GM12878 (cell line): ENCODE results near the gene RHOF. TPM values are rescaled to one million over a fixed set of nuclear protein-coding genes. Genes with fewer than 3 reads are reported as not detected.

Source experiments
- ATAC-seq: fragments of 200-7000 bp; cut with Tn5 transposase; 3 replicates; pipeline ENCODE4 v1.9.1; 2020; ENCODE audit warnings: mild to moderate bottlenecking, moderate library complexity
- BruUV-seq: library from RNA; stranded (reverse); fragments of 400-500 nt; replicated peaks from 2 replicates; lab custom pipeline; 2021; lab: Mats Ljungman, UMichigan
- CTCF ChIA-PET: fragments of 300-600 bp; sonication (Branson Sonifier 250); formaldehyde crosslinking; extraction: SDS; loops from one replicate; lab custom pipeline; 2021; ENCODE audit warnings: inconsistent platforms; lab: Yijun Ruan, JAX
- POLR2A ChIA-PET: fragments of 350-600 bp; formaldehyde crosslinking; extraction: SDS; loops from one replicate; lab custom pipeline; 2021; ENCODE audit warnings: inconsistent platforms; lab: Charles Lee
- RAD21 ChIA-PET: fragments of 300-600 bp; sonication (Branson Sonifier 250); formaldehyde crosslinking; loops from one replicate; lab custom pipeline; 2023; ENCODE audit warnings: antibody characterized with exemption; ENCODE audit not compliant: unreplicated experiment; lab: Charles Lee
- SMC1A ChIA-PET: fragments of 300-600 bp; sonication (Branson Sonifier 250); formaldehyde crosslinking; loops from one replicate; lab custom pipeline; 2023; ENCODE audit not compliant: unreplicated experiment, uncharacterized antibody; lab: Charles Lee
- DNase-seq: peaks from one replicate; pipeline ENCODE4 v3.0.0-alpha.2; 2011; ENCODE audit warnings: low read depth, low spot score
- FAIRE-seq: peaks from 3 replicates; lab custom pipeline; 2011; peaks lifted over from hg19 to GRCh38; lab: Jason Lieb, UNC
- H2AFZ ChIP-seq: 2 replicates; pipeline ENCODE4 v1.6.0; 2011; ENCODE audit warnings: low read depth, low read length, control low read depth; ENCODE audit not compliant: control insufficient read depth
- H3K27ac ChIP-seq: 2 replicates; pipeline ENCODE4 v1.5.1; 2011; ENCODE audit warnings: control low read depth; ENCODE audit not compliant: control insufficient read depth, insufficient read depth
- H3K27me3 ChIP-seq, 2 experiments: replicated peaks in 1 of 2; 2 replicates each; pipeline versions ENCODE4 v1.6.0 to v1.6.1; 2011; ENCODE audit warnings: low read length in 1 of 2; ENCODE audit not compliant: control insufficient read depth in 2 of 2, insufficient read depth in 2 of 2
- H3K36me3 ChIP-seq, 2 experiments: 2 replicates each; pipeline ENCODE4 v1.5.1; 2011; ENCODE audit warnings: low read length in 1 of 2; ENCODE audit not compliant: control insufficient read depth in 2 of 2, insufficient read depth in 2 of 2
- H3K4me1 ChIP-seq: 2 replicates; pipeline ENCODE4 v1.6.1; 2011; ENCODE audit warnings: mild to moderate bottlenecking, low read length, moderate library complexity, mixed read lengths; ENCODE audit not compliant: control insufficient read depth, insufficient read depth
- H3K4me2 ChIP-seq: 2 replicates; pipeline ENCODE4 v1.6.0; 2011; ENCODE audit warnings: control low read depth; ENCODE audit not compliant: control insufficient read depth, insufficient read depth
- H3K4me3 ChIP-seq: fragments of 200-600 bp; sonication (generic); 2 replicates; pipeline ENCODE4 v1.5.1; 2016
- H3K79me2 ChIP-seq: 2 replicates; pipeline ENCODE4 v1.6.0; 2011; ENCODE audit warnings: low read length; ENCODE audit not compliant: control insufficient read depth, insufficient read depth
- H3K9ac ChIP-seq: 2 replicates; pipeline ENCODE4 v1.8.0; 2011; ENCODE audit warnings: low read length, control low read depth, mixed read lengths; ENCODE audit not compliant: control insufficient read depth, insufficient read depth
- H3K9me3 ChIP-seq: replicated peaks from 3 replicates; pipeline ENCODE4 v1.5.1; 2011; ENCODE audit warnings: mild to moderate bottlenecking, low read length; ENCODE audit not compliant: control insufficient read depth, insufficient read depth
- H4K20me1 ChIP-seq: 2 replicates; pipeline ENCODE4 v1.6.0; 2011; ENCODE audit not compliant: control insufficient read depth, insufficient read depth
- BCL11A ChIP-seq: IDR thresholded peaks from 2 replicates; pipeline ENCODE4 v1.6.1; 2011; ENCODE audit warnings: low read depth, low read length
- CHD4 ChIP-seq: fragments of 200-600 bp; sonication (generic); IDR thresholded peaks from 2 replicates; pipeline ENCODE4 v1.6.1; 2016; ENCODE audit warnings: mild to moderate bottlenecking
- DPF2 ChIP-seq: fragments of 450-650 bp; IDR thresholded peaks from 2 replicates; pipeline ENCODE4 v1.6.1; 2017; ENCODE audit warnings: mild to moderate bottlenecking
- MTA2 ChIP-seq: fragments of 450-650 bp; IDR thresholded peaks from 2 replicates; pipeline ENCODE4 v1.6.1; 2016; ENCODE audit warnings: low read depth, mild to moderate bottlenecking, moderate library complexity
- NBN ChIP-seq: fragments of 450-650 bp; IDR thresholded peaks from 2 replicates; pipeline ENCODE4 v1.6.1; 2016
- NR2C1 ChIP-seq: fragments of 450-650 bp; IDR thresholded peaks from 2 replicates; pipeline ENCODE4 v1.6.1; 2017; ENCODE audit warnings: antibody characterized with exemption, mild to moderate bottlenecking, moderate library complexity
- PAX5 ChIP-seq: IDR thresholded peaks from 2 replicates; pipeline ENCODE4 v1.6.1; 2011; ENCODE audit warnings: low read depth, low read length, borderline replicate concordance
- RAD51 ChIP-seq: fragments of 450-650 bp; IDR thresholded peaks from 2 replicates; pipeline ENCODE4 v1.6.1; 2016; ENCODE audit warnings: moderate library complexity, mild to moderate bottlenecking, inconsistent platforms
- RB1 ChIP-seq: fragments of 450-650 bp; formaldehyde crosslinking; IDR thresholded peaks from 2 replicates; pipeline ENCODE4 v1.6.1; 2017; ENCODE audit warnings: mild to moderate bottlenecking, borderline replicate concordance
- RFX5 ChIP-seq: IDR thresholded peaks from 2 replicates; pipeline ENCODE4 v1.6.1; 2011; ENCODE audit warnings: low read depth, low read length, improper control_type of control experiment
- ZNF274 ChIP-seq: IDR thresholded peaks from one replicate; pipeline ENCODE4 v1.8.0; 2011; ENCODE audit not compliant: insufficient read length, insufficient read depth
- WGBS: methylation state at CpG from one replicate; pipeline ENCODE4 v1.1.6; 2016; ENCODE audit warnings: low lambda C conversion rate; ENCODE audit not compliant: insufficient replicate concordance, insufficient coverage; ENCODE audit errors: missing lambda C conversion rate; 5-methylcytosine and 5-hydroxymethylcytosine counted together
- in situ Hi-C: fragments of 300-500 bp; cut with MboI; formaldehyde crosslinking; loops from 9 replicates; pipeline ENCODE4 v1.14.3; 2018; ENCODE audit warnings: mixed read lengths
- intact Hi-C: fragments of 100-400 bp; cut with micrococcal nuclease; formaldehyde crosslinking; loops from one replicate; pipeline ENCODE4 v1.14.2; 2022; ENCODE audit not compliant: unreplicated experiment
- polyA plus RNA-seq, 11 experiments: library from polyadenylated mRNA; depleted of rRNA in 4 of 11; unstranded in 6 of 11; stranded (reverse) in 5 of 11; fragments of >200 nt; fragmentation: Nextera tagmentation in 4 of 11; fragmentation: Illumina TruSeq in 1 of 11; extraction: Ambion mirVana in 4 of 11; extraction: Trizol in 1 of 11; gene quantifications; 1 replicate in 1 of 11; 2 replicates in 10 of 11; pipeline versions ENCODE4 v1.2.1 to v1.2.3, GENCODE V29; 2011 to 2016; ENCODE audit warnings: inconsistent platforms in 2 of 11, missing spikeins in 2 of 11, low read depth in 1 of 11
- total RNA-seq, 4 experiments: library from RNA; depleted of rRNA in 3 of 4; stranded (reverse); fragments of >200 nt in 3 of 4; fragmentation: Illumina TruSeq in 1 of 4; extraction: Trizol in 1 of 4; gene quantifications; 2 replicates each; pipeline versions ENCODE4 v1.2.1 to v1.2.3, GENCODE V29; 2013 to 2021
- TF ChIP-seq, protein P1 (sequence below): fragments of 450-650 bp; IDR thresholded peaks from 2 replicates; pipeline ENCODE4 v1.6.1; 2017; ENCODE audit warnings: mild to moderate bottlenecking, low read depth, inconsistent platforms; ENCODE audit not compliant: poor library complexity, severe bottlenecking

The RHOF gene
- total and polyA plus RNA-seq, 10 of the 15 experiments (the other 5 are each of a cell fraction or from before 2014, with no cell fraction given) = 6.1 to 78.7 (median 39.7) TPM

DNA sequence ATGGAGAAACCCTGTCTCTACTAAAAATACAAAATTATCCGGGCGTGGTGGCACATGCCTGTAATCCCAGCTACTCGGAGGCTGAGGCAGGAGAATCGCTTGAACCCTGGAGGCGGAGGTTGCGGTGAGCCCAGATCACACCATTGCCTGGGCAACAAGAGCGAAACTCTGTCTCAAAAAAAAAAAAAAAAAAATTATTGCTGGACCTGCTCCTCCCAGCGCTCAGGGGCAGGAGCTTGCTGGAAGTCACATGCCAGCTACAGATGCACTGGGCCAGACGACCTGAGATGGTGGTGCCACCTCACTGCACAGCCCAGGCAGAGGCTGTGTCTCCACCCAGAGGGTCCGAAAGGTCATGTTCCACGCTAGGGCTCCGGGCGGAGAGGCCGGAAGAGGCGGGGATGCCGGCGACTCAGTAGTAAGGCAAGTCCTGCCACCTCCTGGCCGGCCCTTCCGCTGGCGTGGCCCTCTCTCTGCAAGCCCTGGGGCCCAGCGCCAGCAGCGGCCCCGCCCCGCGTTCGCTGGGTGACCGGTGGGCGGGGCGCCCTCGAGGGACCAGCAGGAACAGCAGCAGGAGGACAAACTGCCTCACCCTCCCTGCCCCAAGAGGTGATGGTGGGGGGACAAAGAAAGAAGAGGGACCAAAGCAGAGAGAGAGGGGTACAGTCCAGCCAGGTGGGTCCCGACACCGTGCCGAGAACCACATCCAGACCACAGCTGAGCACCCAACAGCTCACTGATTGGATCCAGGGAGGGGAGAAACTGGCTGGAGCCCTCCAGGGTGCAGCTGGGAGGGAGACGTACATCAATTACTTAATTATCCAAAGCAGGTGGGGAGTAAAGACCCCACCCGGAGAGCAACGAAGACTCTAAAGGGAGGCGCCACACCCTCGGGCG, 3.6 kb upstream of the RHOF start:
- Histone ChIP-seq H3K27ac (no peak overlapping the region), H3K27me3 (no peaks in the 10 kb centered on the region), H2AFZ (no peak overlapping the region), H3K36me3 (peaks cover 10 to 15% of the 10 kb centered on the region in 2 experiments; a peak in 3 of 4 replicates), H3K4me2 (no peak overlapping the region), H3K79me2 (peaks cover 57% of the 10 kb centered on the region), H4K20me1 (no peaks in the 10 kb centered on the region; the same call in 1 of the 2 replicates), H3K4me1 (peaks cover 23% of the 10 kb centered on the region), H3K9me3 (no peaks in the 10 kb centered on the region), H3K9ac (no peak overlapping the region), H3K4me3 (no peak overlapping the region)
- no peak for DNase-seq
- ATAC-seq = no peak
- intact Hi-C loops (no loop called here), in situ Hi-C loops (loop anchor here (5.0 kb wide), 1 partner anchor 90 kb away; the partner anchor contains the start of gene PSMD9)
- ChIA-PET POLR2A (interaction anchor here (0.6 to 6.2 kb wide), 5 partner anchors 10 to 102 kb away, joined by 3 to 48 read pairs (median 6); no protein-coding TSS in a partner anchor), SMC1A (interaction anchor here (1.2 to 10.5 kb wide), 5 partner anchors 10 to 91 kb away, joined by 5 to 226 read pairs (median 36); partner anchors contain the start of genes PSMD9 and SETD1B), CTCF (interaction anchor here (0.6 to 16.2 kb wide), 11 partner anchors 10 to 295 kb away, joined by 3 to 565 read pairs (median 6); partner anchors contain the start of genes PSMD9, SETD1B and TMEM120B), RAD21 (interaction anchor here (1.1 to 11.7 kb wide), 4 partner anchors 10 to 104 kb away, joined by 3 to 395 read pairs (median 142); partner anchors contain the start of genes PSMD9 and SETD1B)
- no peak for TF ChIP-seq RFX5
- no peak for TF ChIP-seq MTA2
- no peak for TF ChIP-seq ZNF274
- TF ChIP-seq PAX5 = no peak
- TF ChIP-seq NR2C1 = no peak
- TF ChIP-seq NBN = no peak
- TF ChIP-seq RAD51 = no peak
- TF ChIP-seq, protein P1, sequence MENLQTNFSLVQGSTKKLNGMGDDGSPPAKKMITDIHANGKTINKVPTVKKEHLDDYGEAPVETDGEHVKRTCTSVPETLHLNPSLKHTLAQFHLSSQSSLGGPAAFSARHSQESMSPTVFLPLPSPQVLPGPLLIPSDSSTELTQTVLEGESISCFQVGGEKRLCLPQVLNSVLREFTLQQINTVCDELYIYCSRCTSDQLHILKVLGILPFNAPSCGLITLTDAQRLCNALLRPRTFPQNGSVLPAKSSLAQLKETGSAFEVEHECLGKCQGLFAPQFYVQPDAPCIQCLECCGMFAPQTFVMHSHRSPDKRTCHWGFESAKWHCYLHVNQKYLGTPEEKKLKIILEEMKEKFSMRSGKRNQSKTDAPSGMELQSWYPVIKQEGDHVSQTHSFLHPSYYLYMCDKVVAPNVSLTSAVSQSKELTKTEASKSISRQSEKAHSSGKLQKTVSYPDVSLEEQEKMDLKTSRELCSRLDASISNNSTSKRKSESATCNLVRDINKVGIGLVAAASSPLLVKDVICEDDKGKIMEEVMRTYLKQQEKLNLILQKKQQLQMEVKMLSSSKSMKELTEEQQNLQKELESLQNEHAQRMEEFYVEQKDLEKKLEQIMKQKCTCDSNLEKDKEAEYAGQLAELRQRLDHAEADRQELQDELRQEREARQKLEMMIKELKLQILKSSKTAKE = no peak
- TF ChIP-seq CHD4 = no peak
- TF ChIP-seq DPF2 = no peak
- no peak for TF ChIP-seq BCL11A
- TF ChIP-seq RB1 = no peak
- BruUV-seq = no TSS peak
- WGBS = 92% methylated on average over 20 of the region's 39 CpGs
- no peak for FAIRE-seq
